Prostate gland (tissue), 2 donors: ENCODE results near the gene PTCHD4.

Experiments used
- CTCF ChIP-seq, 4 experiments: fragments of 200-600 bp in 2 of 4; fragments of 450-650 bp in 2 of 4; sonication (generic) in 2 of 4; IDR thresholded peaks; 1 replicate in 3 of 4; 2 replicates in 1 of 4; pipeline ENCODE4 v1.5.1; 2016 to 2019; ENCODE audit warnings: antibody characterized with exemption in 4 of 4, mild to moderate bottlenecking in 2 of 4, moderate library complexity in 2 of 4
- POLR2A ChIP-seq: fragments of 450-650 bp; IDR thresholded peaks from one replicate; pipeline ENCODE4 v1.6.1; 2016; ENCODE audit warnings: antibody characterized with exemption, mild to moderate bottlenecking
- POLR2AphosphoS5 ChIP-seq: sonication (generic); formaldehyde crosslinking; IDR thresholded peaks from one replicate; pipeline ENCODE4 v1.6.1; 2017; ENCODE audit warnings: antibody characterized with exemption

DNA sequence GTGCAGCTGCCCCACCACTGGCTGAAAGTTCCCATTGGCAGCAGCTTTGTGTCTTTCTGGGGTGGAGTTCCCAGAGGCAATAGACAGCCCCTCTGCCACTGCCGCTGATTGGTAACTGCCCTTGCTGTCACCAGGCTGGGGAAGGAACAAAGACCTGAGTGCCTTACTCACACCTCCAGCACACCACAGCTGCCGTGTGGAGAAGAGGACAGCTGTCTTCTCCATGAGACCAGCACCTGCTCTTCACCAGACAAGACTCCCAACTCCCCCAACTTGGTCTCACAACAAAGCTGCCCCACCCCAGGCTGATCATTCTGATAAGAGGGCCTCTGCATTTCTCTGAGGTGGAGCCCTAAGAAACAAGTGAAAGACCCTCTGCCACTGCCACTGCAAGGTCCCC lies 39.7 kb upstream of the PTCHD4 start:
- TF ChIP-seq CTCF (IDR thresholded peaks at IDR 0.05) (no peak), POLR2AphosphoS5 (no peak), POLR2A (no peak)
